Astrocyte (in vitro differentiated cells and primary cell): ENCODE measurements around the gene PCDHB14.
"Not testable (repeated sequence)": the region's sequence is repeated elsewhere in the genome, so short reads cannot be mapped to it uniquely, and the experiment has no call there.

Experiments
- EZH2 ChIP-seq: IDR thresholded peaks from 2 replicates; pipeline ENCODE4 v1.6.1; 2012; ENCODE audit warnings: mild to moderate bottlenecking, low read length, inconsistent platforms; ENCODE audit not compliant: insufficient read depth
- TF ChIP-seq, protein P1 (sequence below): IDR thresholded peaks from 2 replicates; pipeline ENCODE4 v1.5.1; 2011; ENCODE audit warnings: low read depth, mild to moderate bottlenecking, inconsistent platforms, low read length, moderate library complexity; ENCODE audit not compliant: insufficient read depth

DNA sequence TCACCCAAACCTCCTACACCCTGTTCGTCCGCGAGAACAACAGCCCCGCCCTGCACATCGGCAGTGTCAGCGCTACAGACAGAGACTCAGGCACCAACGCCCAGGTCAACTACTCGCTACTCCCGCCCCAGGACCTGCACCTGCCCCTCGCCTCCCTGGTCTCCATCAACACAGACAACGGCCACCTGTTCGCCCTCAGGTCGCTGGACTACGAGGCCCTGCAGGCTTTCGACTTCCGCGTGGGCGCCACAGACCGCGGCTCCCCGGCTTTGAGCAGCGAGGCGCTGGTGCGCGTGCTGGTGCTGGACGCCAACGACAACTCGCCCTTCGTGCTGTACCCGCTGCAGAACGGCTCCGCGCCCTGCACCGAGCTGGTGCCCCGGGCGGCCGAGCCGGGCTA lies 22.0 kb upstream of the PCDHB14 start:
- TF ChIP-seq, protein P1, sequence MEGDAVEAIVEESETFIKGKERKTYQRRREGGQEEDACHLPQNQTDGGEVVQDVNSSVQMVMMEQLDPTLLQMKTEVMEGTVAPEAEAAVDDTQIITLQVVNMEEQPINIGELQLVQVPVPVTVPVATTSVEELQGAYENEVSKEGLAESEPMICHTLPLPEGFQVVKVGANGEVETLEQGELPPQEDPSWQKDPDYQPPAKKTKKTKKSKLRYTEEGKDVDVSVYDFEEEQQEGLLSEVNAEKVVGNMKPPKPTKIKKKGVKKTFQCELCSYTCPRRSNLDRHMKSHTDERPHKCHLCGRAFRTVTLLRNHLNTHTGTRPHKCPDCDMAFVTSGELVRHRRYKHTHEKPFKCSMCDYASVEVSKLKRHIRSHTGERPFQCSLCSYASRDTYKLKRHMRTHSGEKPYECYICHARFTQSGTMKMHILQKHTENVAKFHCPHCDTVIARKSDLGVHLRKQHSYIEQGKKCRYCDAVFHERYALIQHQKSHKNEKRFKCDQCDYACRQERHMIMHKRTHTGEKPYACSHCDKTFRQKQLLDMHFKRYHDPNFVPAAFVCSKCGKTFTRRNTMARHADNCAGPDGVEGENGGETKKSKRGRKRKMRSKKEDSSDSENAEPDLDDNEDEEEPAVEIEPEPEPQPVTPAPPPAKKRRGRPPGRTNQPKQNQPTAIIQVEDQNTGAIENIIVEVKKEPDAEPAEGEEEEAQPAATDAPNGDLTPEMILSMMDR: not testable (repeated sequence)
- not testable (repeated sequence) for TF ChIP-seq EZH2
